ENCODE results near the gene VAMP4. TPM values are rescaled to one million over a fixed set of nuclear protein-coding genes. Genes with fewer than 3 reads are reported as not detected.
"Not testable (repeated sequence)": the region's sequence is repeated elsewhere in the genome, so short reads cannot be mapped to it uniquely, and the experiment has no call there.

The VAMP4 gene
- total RNA-seq, 2 experiments from 2014 or later = 5.8 to 7.0 TPM

DNA sequence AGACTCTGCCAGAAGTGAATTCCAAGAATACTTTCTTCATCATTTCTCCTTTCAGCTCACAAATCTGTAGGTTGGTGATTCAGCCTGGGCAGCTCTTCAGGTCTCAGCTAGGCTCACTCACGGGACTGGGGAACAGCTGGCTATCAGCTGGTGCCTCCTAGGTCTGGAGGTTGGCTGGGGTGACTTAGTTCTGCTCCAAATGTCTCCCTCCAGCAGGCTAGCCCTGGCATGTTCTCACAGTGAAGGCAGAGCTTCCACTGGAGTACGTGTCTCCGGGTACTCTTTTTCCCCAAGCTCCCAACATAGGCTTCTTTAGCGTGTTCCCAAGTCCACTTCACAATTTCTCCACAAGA lies 12.5 kb upstream of the VAMP4 start:
- POLR2A ChIA-PET = no interaction called here
- CTCF ChIA-PET = no interaction called here

DNA sequence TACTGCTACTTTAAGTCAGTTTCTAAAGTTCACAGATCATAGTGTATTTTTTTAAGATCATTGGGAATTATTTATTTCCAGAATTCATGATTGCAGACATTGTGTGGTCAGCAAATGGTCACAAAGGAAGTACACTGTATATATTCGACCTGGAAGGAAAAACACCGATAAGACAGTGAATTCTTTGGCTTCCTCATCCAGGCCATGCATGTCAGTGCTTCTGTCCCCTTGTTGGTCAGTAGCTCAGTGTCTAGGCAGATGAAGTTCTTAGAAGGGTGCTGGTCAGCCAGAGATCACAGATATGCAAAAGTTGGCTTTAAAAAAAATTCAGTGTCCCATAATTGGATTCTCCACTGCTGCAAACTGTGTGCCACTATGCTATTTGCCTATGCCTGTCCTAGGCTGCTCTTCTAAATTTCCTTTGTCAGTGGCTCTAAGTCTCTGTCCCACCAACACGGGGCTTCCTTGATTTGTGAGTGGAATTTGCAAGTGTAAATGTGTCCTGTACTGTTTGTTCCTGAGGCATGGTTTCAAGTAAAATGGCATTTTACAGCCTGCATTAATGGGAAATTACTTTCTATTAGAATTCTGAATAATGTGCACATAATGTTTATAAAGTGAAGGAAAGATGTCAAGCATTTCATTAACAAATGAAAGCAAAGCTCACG lies 12.0 kb upstream of the VAMP4 start:
- CTCF ChIA-PET = no interaction called here
- POLR2A ChIA-PET = no interaction called here

DNA sequence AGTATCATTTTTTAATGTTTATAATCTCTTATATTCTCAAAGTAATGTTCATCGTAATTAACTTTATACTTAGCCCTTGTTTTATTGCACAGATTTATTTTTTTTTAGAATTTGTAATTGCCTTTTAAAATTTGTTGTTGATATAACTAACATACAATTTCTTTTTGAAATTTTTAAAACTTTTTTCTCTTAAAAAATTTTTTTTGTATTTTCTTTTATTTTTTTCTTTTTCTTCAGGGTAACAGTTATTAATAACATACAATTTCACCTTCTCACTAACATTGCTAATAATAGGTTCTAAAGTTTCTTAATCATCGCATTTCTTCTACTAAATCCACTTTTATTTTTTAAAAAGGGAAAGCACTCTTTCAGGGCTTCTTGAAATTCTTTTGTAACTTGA lies 11.3 kb upstream of the VAMP4 start:
- ChIA-PET CTCF (no interaction called here), POLR2A (no interaction called here)

GRCh38 chr1:171751221-171751620 lies 9.4 kb upstream of the VAMP4 start:
- POLR2A ChIA-PET = no interaction called here
- CTCF ChIA-PET = interaction anchor here (0.7 kb wide), 1 partner anchor 220 kb away, joined by 3 read pairs; no protein-coding TSS in a partner anchor

DNA sequence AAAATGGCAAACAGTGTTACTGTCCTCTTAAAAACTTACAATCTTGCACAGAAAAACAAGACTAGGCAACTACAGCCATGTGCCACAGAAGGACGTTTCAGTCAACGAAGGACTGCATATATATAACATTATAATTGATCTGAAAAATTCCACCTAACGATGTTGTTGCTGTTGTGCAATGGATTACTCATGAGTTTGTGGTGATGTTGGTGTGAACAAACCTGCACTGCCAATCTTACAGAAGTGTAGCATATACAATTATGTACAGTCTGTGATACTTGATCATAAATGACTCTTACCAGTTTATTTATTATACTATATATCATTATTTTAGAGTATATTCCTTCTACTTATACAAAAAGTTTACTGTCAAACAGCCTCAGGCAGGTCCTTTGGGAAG lies 6.8 kb upstream of the VAMP4 start:
- POLR2A ChIA-PET = no interaction called here
- CTCF ChIA-PET = no interaction called here

DNA sequence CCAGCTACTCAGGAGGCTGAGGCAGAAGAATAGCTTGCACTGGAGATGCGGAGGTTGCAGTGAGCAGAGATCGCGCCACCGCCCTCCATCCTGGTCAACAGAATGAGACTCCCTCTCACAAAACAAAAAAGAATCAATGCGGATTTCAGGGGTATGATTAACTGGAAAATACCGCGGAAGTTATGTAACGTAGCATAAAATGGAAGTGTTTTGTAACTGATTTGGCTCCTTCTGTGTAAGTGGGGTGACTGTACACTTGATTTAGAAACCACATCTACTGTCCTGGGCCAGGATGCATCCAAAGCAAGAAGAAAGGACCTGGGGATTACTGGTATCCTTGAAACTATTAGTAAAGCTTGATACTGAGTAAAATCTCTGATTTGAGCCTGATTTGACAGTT lies 3.1 kb upstream of the VAMP4 start:
- POLR2A ChIA-PET = no interaction called here
- CTCF ChIA-PET = no interaction called here

DNA sequence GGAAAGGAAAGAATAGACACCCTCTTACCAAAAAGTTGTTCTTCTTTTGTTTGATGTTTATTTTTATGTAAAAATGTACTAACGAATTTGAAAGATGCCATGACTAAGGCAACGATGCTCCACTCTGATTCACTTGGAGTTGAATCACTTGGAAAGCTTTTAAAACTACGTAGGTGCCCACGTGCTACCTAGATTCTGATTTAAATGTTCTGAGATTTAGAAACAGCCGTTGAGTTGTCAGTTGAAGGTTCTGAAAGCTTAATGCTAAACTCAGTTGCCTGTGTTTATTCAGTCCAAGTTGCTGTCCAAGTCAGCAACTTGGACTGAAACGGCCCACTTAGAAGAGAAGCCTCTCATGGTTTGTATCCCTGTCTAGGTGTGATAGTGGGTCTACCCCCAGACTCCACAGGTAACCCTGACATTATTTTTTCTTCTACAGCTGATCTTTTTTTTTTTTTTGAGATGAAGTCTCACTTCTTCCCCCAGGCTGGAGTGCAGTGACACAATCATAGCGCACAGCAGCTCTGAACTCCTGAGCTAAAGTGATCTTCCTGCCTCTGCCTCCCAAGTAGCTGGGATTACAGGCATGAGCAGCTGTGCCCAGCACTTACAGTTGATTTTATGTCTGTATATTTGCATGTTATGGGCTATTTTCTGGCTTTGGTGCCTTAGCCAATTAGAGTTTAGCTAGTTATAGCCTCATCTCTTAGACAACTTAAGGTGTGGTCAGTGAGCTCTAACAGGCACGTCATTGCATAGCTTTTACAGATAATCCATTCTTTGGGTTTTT lies 1.4 kb upstream of the VAMP4 start:
- ChIA-PET POLR2A (interaction anchor here (0.5 to 1.3 kb wide), 4 partner anchors 35 to 258 kb away, joined by 3 to 9 read pairs (median 4); partner anchors contain the start of genes METTL13 and PRRC2C), CTCF (interaction anchor here (1.4 to 2.5 kb wide), 2 partner anchors 38 to 99 kb away, joined by 4 to 6 read pairs; partner anchors contain the start of gene METTL13)

- ChIA-PET CTCF (interaction anchor here (1.1 to 2.5 kb wide), 3 partner anchors 13 to 98 kb away, joined by 3 to 6 read pairs (median 4); partner anchors contain the start of gene METTL13), POLR2A (interaction anchor here (0.6 to 1.5 kb wide), 4 partner anchors 24 to 257 kb away, joined by 3 to 4 read pairs (median 3); partner anchors contain the start of gene PRRC2C)
Observed at GRCh38 chr1:171742577-171742922, 685 bp upstream of the VAMP4 start.

DNA sequence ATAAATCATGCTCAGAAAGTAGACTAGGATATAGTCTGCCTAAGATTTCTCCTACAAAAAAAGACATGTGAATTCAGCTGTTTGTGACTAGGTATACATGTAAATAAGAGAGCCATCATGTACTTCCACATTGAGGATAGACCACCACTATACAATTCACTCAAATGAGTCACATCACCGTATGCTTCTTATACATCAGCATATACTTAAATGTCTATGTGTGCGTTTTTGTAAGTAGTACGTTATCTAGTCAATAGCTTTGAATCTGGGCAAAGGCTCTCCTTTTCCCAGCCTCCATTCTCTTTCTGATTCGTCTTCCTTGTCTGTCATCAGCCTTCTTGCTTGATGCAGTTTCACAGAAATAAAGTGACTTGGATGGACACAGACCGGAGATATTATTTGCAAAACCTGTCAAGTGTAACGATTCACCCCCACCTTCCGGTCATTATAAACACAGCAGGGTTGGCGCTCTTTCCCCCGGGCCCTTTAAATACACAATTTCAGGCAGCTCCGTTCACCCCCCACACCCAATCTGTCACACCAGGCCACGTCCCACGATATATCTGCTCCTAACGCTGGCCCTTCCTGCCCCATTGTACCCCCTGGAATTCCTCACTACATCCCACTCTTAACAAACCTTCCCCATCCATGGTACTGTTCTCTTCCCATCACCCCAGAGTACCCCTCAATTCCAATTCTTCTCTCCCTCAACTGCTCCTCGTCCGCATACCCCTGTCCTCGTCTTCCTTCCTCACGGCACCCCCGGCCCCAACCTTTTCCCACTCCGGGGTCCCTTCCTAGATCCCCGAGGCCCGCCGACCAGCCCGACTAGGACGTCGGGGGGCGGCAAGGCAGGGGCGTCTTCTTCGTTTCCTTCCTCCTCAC lies 636 bp downstream of the VAMP4 start:
- ChIA-PET CTCF (no interaction called here), POLR2A (interaction anchor here (1.5 kb wide), 2 partner anchors 38 to 40 kb away, joined by 3 to 6 read pairs; partner anchors contain the start of gene METTL13)

GRCh38 chr1:171740356-171740863 lies 1.5 kb downstream of the VAMP4 start:
- ChIA-PET CTCF (no interaction called here), POLR2A (interaction anchor here (1.5 kb wide), 1 partner anchor 41 kb away, joined by 6 read pairs; the partner anchor contains the start of gene METTL13)

- ChIA-PET POLR2A (no interaction called here), CTCF (interaction anchor here (1.0 kb wide), 1 partner anchor 95 kb away, joined by 3 read pairs; no protein-coding TSS in a partner anchor)
Observed at GRCh38 chr1:171739656-171740055, 2.2 kb downstream of the VAMP4 start.

DNA sequence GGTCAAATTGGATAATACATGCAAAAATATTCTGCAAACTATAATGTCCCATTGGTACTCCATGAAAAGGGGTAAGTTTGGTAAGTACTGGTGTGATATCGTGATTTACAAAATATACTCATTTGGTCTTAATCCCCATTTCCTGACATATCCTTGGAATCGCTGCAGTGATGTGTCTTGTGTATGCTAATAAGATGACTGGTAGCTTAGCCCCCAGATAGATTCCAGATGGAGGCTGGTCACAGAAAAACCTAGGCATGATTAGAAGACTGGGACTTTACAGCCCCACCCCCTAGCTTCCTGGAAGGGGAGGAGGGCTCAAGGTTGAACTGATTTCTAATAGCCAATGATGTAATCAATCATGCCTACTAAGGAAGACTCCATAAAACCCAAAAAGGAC lies 3.0 kb downstream of the VAMP4 start:
- CTCF ChIA-PET = no interaction called here
- POLR2A ChIA-PET = no interaction called here

DNA sequence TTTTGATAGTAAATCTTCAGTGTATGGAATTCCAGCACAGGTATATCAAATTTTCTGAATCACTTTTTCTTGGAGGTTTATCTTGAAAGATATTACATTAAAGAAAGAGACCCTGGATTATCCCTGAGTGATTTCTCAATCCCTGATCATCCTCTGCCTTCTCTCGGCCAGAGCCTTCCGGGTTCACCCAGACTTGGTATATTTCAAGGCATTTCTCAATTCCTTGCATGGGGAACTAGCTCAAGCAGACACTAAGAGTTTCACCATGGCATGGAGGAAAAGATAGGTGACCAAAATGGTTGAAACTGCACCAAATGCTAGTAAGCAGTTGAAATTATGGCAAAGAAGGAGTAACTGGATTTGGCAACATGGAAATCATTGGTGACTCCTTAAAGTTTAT lies 5.7 kb downstream of the VAMP4 start:
- ChIA-PET POLR2A (no interaction called here), CTCF (no interaction called here)

DNA sequence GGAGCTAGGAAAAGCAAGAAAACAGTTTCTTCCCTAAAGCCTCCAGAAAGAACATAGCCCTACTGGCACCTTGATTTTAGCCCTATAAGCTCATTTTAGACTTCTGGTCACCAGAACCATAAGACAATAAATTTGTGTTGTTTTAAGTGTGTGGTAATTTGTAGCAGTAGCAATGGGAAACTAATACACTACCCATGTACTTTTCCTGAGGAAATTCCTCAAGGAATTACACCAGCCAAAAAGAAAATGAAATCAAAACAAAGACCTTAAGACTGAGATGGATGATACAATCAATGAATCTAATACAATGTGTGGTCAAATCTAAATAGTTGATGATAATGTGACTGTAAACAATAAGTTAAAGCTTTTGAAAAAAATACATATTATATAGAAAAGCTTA lies 11.8 kb downstream of the VAMP4 start:
- POLR2A ChIA-PET = no interaction called here
- CTCF ChIA-PET = no interaction called here

DNA sequence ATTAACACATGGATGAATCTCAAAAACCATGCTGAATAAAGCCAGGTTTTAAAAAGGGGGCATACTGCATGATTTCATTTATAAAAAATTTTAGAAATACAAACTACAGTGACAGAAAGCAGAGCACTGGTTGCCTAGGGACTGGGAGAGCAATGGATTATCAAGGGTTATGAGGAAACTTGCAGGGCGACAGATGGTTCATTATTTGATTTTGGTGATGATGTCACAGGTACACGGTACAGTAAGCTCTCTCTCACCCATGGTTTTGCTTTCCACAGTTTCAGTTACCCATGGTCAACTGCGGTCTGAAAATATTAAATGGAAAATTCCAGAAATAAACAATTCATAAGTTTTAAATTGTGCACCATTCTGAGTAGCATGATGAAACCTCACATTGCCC lies 14.1 kb downstream of the VAMP4 start:
- CTCF ChIA-PET = no interaction called here
- POLR2A ChIA-PET = no interaction called here

DNA sequence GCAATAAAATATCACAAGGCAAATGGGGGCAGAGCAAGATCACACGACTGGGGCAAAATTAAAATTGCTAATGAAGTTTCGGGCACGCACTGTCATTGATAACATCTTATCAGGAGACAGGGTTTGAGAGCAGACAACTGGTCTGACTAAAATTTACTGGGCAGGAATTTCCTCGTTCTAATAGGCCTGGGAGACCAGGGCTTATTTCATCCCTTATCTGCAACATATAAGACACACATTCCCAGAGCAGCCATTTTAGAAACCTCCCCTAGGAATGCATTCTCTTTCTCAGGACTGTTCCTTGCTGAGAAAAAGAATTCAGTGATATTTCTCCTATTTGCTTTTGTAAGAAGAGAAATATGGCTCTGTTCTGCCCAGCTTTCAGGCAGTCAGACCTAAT lies 18.7 kb downstream of the VAMP4 start:
- CTCF ChIA-PET, POLR2A ChIA-PET: not testable (repeated sequence)

DNA sequence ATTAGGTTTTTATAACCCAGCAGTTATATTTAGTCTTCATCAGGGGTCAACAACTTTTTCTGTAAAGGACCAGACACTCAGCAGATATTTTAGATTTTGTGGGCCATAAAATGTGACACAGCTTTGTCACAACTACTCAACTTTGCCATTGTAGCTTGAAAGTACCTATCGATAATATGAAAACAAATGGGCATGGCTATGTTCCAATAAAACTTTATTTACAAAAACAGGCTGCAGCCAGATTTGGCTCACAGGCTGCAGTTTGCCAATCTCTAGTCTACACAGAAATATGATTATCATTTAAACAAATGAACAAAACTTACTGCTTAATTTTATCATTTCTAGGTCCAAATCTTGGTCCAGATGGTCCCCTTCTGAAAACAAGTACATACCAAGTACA lies 23.0 kb downstream of the VAMP4 start:
- POLR2A ChIA-PET = interaction anchor here (0.7 kb wide), 1 partner anchor 24 kb away, joined by 3 read pairs; no protein-coding TSS in a partner anchor
- CTCF ChIA-PET = no interaction called here

- CTCF ChIA-PET = no interaction called here
- POLR2A ChIA-PET = interaction anchor here (0.7 kb wide), 1 partner anchor 24 kb away, joined by 3 read pairs; no protein-coding TSS in a partner anchor
Observed at GRCh38 chr1:171718216-171718615, 23.6 kb downstream of the VAMP4 start.

GRCh38 chr1:171717062-171717718 lies 24.7 kb downstream of the VAMP4 start:
- ChIA-PET POLR2A (no interaction called here), CTCF (no interaction called here)

Measured in activated CD8-positive, alpha-beta memory T cell treated with anti-CD3 and anti-CD28 coated beads for 36 hours (primary cell).